CD4-positive, alpha-beta T cell treated with Interleukin-6 for 4 hours (primary cell): ENCODE data around the gene SMOC1.
"Not testable (repeated sequence)": the region's sequence is repeated elsewhere in the genome, so short reads cannot be mapped to it uniquely, and the experiment has no call there.

Experiments used
- DNase-seq: peaks from one replicate; pipeline ENCODE4 v3.0.0-alpha.2; 2020; ENCODE audit warnings: mixed read lengths

The SMOC1 gene

DNA sequence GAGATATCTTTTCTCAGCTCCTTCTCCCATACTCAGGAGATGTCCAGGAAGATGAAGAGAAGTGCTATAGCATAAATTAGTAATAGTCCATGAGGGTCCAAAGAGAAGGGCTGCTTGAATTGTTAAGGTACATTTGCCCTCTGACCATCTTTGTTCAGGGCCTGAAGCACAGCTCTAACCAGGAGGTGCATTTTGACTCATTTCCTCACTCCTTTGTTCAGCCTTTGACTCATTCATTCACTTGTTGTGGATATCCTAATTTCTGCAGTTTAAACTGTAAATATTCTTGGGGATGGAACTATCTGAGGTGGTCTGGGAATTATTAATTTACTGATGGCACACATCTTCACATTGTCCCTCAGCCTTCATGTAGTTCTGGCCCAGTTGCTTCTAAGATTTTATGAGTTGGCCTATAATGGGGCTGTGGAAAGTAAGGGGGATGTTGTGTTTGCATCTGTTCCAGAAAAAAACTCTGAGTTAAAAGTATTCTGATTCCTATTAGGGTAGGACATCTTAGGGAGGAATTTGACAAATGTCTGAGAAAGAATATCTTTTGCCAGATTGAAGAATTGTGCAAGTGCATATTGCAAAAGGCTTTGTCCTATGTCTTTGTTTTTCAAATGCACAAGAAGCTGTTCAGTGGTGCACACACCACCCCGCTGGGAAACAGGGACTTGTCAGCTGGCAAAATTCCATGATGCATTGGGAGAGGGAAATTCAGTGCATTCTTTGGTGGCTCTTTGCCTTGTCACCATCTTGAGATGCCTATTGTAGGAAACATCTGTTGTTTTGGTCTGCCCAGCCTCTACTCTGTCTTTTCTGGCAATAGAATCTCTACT lies 22.1 kb downstream of the SMOC1 start:
- no peak for DNase-seq

DNA sequence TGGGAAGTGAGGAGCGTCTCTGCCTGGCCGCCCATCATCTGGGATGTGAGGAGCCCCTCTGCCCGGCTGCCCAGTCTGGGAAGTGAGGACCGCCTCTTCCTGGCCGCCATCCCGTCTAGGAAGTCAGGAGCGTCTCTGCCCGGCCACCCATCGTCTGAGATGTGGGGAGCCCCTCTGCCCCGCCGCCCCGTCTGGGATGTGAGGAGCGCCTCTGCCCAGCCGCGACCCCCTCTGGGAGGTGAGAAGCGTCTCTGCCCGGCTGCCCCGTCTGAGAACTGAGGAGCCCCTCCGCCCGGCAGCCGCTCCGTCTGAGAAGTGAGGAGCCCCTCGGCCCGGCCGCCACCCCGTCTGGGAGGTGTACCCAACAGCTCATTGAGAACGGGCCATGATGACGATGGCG lies 23.8 kb downstream of the SMOC1 start:
- DNase-seq: not testable (repeated sequence)

DNA sequence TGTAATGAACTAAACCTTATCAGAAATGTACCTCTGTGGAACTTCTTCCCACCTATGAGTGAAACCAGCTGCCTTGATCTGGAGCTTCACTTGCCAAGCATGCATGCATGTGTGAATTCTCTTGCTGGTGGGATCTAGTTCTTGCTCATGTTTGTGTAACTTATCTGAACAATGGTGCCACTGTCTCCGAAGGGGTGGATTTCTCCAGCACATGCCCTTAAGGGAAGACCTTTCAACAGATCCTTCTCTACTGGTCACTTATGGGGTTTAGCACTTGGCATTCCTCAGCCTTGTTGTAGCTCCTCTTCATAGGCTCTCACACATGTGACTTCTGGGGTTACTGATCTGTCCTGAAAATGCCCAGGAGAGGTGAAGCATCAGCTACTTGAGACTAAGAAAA lies 25.0 kb downstream of the SMOC1 start:
- DNase-seq: no peak

DNA sequence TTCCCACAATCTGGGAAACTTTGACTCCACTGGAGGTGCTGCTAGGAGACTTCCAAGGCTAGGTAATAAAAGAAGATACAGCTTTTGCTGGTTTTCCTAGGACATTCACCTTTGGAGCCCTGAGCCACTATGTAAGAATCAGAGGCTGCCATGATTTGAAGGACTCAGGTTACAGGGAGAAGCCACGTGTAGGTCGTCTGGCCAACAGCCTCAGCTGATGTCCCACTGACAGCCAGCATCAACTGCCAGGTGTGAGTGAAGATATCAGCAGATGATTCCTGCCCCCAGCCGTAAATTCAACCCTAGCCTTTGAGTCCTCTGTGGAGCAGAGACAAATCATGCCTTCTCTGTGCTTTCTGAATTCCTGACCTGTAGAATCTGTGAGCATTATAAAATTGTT lies 27.0 kb downstream of the SMOC1 start:
- no peak for DNase-seq

DNA sequence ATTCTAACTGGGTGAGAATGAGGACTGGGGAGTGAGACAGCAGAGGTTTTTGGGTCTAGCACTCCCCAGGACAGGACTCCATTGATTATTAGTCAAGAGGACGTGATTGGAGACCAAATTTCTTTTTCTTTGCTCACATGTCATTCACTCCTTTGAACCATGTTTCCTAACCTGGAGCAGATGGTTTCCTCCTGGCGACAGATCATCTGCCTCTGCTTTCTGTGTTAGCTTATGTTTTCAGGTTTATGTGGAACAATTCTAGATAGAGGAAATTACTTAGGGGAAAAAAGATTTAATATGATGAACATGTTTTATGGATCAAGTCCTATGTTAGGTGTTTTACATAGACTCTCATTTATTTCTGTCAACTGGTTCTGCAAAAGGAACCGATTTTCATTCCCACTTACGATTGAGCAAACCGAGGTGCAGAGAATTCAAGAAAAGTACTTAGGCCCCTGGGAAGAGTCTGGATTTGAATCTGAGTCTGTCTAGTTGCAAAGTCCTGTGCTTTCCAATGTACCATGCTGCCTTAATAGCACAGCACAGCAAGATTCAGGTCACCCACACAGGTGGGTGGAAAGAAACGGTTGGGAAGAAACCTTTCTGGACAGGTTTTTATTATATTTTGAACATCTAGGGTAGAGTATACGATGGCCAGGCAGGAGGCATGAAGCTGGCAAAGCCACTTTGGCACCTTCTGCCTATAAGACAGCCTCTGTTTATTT lies 30.8 kb downstream of the SMOC1 start:
- no peak for DNase-seq

DNA sequence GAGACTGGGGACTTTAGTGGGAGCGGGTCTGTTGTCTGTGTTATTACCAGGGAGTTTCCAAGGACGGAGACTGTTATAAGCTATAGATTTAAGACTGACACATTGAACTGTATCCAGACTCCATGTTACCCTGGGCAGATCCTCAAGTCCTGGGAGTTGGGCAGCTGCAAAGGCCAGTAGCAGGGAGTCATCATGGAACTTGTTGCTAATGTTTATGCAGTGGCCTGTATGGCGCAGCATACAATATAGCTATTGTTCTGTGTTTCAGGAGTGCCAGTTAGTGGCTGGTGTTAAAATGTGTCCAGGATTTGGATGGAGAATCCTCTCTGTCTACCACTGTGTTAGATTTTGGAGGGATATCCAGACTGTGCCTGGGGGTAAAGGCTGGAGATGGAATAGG lies 31.7 kb downstream of the SMOC1 start:
- DNase-seq: no peak

DNA sequence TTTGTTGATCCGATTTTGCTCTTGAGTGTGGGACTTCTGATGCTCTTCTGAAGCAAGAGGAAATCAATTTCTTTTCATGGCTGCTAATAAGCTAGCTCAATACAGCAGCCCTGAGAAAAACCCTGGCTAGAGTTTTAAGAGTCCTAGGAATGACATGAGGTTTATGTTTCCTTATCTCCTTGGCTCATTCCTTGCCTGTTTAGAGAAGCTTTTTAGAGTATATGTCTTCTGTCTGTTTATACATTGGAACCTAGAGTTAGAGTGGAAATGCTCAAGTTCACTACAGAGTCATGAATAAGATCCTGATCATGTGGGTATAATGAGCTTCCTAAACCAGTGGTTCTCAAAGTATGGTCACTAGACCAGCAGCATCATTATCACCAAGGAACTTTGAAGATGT lies 34.5 kb downstream of the SMOC1 start:
- DNase-seq: no peak

DNA sequence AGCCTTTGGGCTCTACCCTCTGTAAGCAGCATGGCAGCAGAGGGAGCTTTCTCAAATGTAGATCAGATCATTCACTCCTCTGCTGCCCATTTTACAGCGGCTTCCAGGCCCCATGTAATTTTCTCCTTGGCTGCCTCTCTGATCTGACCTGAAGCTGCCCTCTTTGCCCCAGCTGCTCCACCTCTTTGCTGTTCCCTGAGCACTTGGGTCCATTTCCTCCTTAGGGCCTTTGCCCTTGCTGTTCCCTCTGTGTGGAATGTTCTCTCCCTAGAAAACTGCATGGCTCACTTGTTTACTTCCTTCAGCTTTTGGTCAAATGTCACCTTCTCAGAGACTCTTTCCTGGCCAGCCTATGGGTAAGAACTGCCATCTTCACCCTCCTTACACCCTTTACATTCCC lies 37.2 kb downstream of the SMOC1 start:
- DNase-seq: no peak

DNA sequence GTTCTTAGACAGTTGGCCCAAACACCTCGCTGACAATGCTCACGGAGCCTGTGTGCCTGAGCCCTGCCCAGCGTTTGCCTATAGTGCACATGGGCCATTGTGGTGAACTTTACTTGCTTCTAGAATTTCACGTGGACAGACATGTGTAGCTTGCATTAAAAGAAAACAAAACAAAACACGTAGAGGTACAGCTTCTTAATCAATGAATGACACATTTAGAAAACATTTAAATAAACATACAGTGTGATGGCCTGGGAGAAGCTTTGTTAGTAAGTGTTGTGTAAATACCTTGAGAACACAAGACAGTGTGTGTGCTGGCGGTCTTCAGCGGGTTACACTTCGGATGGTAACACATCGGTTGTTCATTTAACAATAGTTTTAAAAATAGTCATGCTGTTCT lies 38.1 kb downstream of the SMOC1 start:
- DNase-seq: no peak

DNA sequence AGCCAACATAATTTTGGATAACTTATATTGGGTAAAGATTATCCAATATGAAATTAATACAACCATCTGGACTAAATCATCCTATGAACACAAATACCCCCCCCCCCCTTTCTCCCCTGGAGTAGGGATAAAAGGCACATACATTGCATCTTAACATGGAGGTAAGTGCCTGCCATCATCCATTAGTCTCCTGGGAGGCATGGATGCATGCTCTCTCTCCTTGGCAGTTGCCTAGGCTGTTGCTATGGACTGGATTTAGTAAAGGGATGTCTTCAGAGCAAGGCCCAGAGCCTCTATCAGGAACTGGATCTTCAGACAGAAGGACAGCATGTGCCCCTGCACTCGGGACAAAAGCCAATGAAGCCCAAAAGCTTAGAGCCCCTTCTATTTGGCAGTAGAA lies 40.6 kb downstream of the SMOC1 start:
- no peak for DNase-seq

DNA sequence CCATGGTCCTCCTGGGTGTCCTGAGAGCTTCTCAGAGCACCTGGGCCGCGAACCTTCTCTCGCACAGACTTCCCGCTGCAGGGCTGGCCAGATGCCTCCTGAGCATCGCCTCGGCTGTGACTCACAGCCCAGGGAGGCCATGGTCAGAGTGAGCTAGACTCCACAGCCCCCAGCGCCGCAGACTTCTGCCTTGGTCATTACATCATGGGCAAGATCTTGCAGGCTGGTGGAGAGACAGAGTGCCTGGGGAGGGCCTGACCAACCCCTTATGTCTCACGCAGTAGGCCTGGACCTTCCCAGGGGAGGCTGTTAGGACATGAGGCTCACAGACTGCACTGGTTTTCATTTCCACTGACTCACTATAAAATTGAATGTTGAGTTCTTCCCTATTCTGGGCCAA lies 41.8 kb downstream of the SMOC1 start:
- no peak for DNase-seq

DNA sequence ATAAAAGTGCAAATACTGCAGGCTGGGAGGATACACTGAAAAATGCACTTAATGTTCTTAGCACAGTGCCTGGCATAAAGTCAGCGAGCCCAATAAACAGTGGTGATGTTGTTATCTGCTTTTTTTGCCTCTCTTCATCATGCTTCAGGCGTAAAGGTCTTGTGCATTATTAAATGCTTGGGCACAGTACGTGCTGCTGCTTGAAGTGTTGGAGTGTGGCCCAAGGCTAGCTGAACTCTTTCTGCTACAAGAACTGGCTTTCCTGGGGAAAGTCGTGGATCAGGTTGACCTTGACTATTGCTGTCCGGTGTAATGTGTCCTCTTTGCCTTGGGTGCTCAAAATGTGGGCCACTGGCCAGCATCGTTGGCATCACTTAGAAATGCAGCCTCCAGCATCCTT lies 43.0 kb downstream of the SMOC1 start:
- DNase-seq: no peak

DNA sequence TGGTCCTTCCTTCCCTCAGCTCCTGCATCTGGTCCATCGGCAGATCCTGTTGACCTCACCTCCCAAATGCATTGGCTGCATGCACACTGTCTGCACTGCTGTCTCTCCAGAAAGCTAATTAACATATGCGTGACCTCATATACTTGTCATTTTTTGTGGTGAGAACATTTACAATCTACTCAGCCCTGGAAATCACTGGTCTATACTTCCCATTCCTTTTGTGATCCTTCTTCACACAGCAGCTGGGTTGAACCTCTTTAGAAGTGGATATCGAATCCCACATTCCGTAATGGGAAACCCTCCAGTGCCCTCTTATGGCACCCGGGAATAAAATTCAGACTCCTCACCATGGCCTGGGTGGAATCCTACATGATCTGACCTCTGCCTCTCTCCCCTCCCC lies 45.0 kb downstream of the SMOC1 start:
- DNase-seq: no peak

DNA sequence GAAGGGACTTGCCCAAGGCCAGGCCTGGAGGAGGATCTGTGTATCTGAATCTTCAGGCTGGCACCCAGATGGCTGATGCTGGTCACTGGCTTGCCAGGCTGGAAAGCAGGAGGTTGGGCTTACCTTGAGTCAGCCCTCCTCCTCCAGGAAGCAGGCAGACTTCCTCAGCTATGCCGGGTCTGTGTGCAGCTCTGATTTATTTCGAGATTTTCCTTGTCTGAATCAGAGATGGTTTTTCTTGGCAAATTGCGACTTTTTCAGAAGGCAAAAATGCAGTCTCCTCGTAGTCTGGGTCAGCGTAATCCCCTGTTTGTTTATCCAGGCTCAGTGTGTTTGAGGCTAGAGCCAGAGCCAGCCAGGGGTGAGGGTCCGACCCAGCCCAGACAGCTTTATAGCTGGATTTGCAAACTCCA lies 48.9 kb downstream of the SMOC1 start:
- no peak for DNase-seq

DNA sequence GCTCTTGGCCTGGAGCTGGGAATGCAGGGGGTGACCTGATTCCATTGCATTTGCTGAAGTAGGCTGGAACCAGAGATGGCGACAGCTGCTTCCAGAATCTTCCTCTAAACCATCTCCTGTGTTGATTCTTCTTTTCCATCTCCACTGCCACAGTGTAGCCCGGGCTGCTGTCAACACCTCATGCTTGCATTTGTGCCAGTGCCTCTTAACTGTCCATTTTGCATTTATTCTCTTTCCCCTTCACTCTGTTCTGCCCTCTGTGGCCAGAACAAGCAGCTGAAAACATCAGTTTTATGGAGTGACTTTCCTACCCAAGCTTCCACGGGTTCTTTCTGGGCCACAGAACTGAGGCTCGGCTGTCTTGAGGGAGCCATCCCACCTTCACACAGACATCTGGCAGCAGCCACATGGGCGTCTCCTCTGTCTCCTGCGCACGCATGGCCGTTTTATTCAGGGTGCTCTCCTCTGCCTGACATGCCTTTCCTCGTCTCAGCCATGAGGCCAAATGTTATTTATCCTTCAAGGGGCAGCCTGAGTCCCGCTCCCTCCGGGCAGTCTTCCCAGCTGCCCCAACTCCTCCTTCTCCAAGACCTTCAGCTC lies 51.7 kb downstream of the SMOC1 start:
- no peak for DNase-seq

DNA sequence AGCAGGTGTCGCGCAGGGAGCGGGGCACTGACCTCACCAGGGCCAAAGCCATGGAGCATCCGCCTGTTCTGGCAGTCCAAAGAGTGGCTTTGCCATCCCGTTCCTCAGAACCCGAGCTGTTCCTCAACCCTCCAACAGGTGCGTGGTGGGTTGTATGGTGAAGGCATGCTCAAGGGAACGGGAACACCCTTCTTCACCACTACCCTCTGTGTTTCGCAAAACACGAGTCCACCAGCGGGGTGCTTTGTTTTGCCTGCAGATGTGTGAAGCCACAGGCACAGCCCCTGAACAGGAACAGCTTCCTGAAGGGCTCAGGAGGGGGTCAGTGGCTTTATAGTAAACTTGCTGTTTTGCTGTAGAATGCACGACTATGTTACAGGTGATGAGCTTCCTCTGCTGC lies 52.7 kb downstream of the SMOC1 start:
- no peak for DNase-seq

DNA sequence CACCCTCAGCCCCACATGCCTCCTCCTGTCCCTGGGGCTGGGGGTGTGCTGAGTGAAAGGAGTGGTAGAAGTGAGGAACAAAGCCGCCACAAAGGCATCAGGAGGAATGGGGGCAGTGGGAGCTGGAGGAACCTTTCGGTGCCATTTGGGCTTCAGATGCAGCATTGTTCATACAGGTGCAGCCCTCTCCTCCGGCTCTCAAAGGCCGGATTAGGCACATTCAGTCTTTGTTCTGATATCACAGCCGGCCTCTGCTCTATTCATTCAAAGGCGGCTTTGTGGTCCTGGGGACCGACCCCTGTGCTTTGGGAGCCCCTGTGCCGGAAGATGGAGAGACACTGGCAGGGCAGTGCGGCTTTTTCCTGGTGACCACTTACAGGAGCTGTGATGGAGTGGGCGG lies 53.2 kb downstream of the SMOC1 start:
- DNase-seq: no peak

DNA sequence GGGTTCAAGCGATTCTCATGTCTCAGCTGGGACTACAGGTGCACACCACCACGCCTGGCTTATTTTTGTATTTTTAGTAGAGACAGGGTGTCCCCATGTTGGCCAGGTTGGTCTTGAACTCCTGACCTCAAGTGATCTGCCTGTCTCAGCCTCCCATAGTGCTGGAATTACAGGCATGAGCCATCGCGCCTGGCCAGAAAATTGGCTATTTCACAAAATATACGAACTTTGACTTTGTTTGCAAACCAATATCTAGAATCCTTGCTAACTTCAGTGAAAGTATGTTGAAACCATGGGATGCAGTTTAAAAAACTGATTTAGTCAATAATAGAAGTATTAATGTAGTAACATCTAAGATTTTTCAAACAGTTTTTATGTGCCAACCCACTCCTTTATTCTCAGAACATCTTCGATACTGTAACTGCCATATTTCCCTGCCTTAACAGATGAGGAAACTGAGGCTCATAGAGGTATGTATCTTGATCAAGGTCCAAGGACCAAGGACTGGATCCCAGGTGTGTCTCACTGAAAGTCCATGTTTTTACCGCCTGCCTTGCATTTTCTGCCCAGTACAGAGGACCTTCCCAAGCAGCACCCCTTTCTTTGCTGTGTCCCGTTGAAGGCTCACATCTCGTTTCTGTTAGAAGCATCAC lies 54.5 kb downstream of the SMOC1 start:
- no peak for DNase-seq

DNA sequence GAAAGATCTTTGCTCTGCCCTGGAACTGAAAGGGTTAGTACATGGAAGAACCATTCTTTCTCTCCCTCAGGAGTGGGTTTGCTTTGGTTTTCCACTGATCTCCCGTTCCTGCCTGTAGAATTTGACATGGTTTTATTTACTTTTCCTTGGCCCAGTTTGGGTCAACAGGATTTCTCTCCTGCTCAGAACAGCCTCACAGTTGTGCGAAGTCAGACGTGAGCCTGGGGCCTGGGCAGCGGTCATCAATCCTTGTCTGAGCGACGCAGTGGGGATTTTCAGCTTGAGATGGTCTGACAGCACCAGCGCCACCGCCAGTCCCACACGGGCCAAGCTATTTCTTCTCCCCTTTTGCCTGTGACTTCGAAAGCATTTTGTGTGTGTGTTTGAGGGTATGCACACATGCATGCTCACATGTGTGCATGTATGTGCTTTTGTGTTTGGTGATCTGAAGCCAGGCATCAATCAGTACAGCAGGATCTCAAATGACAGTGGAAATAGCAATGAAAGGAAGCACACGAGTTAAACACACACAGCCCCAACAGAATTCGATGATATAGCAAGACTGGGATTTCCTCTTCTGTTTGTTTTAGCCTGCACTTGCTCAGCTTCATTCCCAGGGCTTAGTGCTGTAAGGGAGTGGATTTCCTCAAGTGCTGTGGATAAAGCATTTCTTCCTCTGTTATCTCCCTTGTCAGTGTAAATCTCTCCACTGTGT lies 58.3 kb downstream of the SMOC1 start:
- no peak for DNase-seq

DNA sequence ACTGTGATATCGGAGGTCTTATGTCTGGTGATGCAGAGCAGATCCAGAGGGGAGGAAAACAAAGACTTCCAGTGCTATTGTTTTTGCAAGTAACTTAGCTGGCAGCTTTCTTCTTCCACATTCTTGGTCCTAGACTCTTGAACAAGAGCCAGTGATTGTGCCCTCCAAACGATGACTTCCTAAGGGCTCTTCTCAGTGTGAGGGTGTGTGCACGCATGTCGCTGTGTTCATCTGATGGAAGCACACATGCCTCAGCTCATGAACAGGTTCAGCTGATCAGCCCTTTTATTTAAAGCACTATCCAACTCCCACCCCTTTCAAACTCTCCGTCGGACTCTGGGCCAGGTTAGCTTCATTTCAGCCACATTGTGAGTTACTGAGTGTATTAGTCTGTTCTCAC lies 59.5 kb downstream of the SMOC1 start:
- no peak for DNase-seq

DNA sequence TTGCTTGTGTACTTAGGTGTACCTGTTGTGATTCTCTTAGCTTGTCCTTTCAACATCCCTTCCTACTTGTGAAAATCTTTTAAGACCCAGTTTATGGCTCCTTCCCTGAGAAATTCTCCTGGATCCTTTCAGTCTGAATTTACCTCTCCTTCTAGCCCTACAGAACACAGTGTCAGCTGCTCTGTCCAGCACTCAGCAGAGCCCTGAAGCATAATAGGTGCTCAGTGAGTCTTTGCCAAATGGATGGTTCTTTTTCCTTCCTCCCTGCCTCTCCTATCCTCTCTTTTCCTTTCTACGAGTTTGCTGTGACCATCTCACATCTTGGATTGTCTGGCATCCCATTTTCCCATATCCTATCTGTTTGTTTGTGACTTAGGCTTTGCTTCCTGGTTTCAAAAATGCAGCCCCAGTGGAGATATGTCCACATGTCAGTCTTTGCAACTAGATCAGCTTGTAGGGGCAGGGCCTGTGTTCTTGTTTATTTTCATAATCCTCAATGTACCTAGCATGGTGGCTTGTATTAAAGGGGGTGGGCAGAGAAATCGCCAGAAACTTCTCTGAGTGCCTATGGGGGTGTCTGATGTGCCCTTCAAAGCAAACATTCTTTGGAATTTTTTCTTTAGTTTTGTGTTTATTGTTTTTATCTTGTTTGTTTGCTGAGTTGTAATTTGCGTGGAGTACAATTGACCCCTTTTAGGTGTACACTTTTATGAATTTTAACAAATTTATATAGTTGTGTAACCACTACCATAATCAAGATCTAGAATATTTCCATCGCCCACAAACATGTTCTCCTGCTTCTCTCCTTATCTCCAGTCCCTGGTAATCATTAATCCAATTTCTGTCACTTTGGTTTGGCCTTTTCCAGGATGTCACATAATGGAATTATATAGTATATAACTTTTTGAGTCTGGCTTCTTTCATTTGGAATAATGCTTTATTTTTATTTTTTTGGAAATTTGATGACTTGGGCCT lies 62.8 kb downstream of the SMOC1 start:
- no peak for DNase-seq
